Superior temporal gyrus (tissue), 1 donor: ENCODE data around the gene TMPRSS4.

Experiments used
- DNase-seq: peaks from one replicate; pipeline ENCODE4 v3.0.0-alpha.2; 2016; ENCODE audit errors: extremely low spot score

The TMPRSS4 gene

GRCh38 chr11:118076754-118077281 lies at the start of gene TMPRSS4:
TSS of gene TMPRSS4 (plus strand) at chr11:118077078. CDS start at chr11:118077303, 225 bp downstream.
- no peak for DNase-seq

- no peak for DNase-seq
Measured at GRCh38 chr11:118027694-118028093, 49.2 kb upstream of the TMPRSS4 start.

- no peak for DNase-seq
Measured at GRCh38 chr11:118028626-118029025, 48.3 kb upstream of the TMPRSS4 start.

- DNase-seq: no peak
Measured at GRCh38 chr11:118033443-118033842, 43.4 kb upstream of the TMPRSS4 start.

DNA sequence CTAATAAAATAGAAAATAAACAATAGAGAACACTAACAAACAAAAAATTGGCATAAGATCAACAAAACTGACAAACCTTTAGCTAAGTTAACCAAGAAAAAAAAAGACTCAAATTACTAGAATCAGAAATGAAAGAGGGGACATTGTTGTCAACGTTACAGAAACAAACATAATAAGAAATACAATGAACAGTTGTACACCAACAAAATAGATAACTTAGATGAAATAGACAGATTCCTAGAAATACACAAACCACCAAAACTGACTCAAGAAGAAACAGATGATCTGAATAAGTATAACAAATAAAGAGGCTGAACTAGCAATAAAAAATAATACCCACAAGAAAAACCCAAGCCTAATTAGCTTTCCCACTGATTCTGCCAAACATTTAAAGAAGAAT lies 34.7 kb upstream of the TMPRSS4 start:
- no peak for DNase-seq

DNA sequence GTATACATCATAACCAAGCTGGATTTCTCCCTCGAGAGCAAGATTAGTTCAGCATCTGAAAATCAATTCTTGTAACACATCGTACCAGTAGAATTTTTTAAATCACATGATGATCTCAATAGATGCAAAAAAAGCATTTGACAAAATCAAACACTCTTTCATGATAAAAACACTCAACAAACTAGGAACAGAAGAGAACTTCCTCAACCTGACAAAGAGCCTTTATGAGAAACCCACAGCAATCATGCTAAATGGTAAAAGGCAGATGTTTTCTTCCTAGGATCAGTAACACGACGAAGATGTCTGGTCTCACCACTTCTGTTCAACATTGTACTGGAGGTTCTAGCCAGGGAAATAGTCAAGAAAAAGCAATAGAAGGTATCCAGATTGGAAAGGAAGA lies 34.1 kb upstream of the TMPRSS4 start:
- no peak for DNase-seq

DNA sequence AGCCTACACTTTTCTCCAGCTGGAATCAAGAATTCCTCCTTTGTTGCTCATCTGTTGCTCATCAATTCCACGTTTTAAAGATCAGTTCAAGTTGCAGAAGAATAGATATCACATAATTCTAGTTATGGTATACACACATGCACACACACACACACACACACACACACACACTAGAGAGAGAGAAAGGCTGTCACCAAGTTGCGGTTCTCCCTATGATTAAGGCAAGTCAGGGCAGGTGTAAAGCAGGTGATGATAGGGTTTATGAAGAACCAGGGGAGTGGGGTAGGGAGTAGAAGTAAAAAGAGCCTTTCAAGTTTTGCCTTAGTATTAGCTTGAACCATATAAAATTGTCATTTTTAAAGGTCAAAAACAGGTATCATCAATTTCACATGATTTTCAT lies 31.7 kb upstream of the TMPRSS4 start:
- no peak for DNase-seq

- DNase-seq: peak; percentile 62
Measured at GRCh38 chr11:118046051-118046963, 30.6 kb upstream of the TMPRSS4 start.

GRCh38 chr11:118046964-118047700 lies 29.7 kb upstream of the TMPRSS4 start:
- no peak for DNase-seq

DNA sequence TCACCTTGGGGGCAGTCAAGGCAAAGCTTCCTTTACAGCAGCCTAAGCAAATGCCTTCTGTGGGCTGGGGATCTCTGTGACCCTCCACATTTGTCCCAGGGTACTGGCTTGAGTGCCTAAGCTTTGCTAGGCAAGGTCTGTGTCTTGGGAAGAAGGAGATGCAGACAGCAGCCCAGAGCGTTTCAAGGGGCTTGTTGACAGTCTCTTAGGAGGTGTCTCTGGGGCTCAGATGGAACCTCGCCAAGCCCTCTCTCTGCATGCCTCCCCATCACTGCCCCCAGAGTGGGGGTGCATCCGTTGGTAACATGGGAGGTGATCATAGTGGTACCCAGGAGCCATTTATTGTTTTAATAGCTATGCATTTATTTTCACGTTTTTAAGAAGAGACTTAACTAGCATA lies 29.1 kb upstream of the TMPRSS4 start:
- no peak for DNase-seq

- DNase-seq: no peak
Measured at GRCh38 chr11:118048472-118049370, 28.2 kb upstream of the TMPRSS4 start.

DNA sequence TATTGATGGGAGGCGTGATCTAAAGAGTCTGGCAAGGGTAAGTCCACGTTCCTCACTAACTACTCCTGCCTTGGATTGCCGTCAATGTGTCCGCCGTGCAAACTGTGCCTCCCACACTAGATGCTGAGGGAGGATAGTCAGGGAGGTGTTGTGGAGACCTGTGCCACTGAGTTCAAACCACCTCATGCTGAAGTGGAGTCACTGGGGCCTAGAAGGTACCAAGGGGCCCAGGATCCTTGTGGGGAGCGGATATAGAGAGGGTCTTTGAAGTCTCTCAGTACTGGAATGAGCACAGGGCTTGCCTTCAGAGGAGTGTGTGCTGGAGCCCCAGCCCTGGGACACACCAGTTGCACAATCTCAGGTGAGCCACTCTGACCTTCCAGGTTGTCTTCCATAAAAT lies 27.1 kb upstream of the TMPRSS4 start:
- DNase-seq: no peak

DNA sequence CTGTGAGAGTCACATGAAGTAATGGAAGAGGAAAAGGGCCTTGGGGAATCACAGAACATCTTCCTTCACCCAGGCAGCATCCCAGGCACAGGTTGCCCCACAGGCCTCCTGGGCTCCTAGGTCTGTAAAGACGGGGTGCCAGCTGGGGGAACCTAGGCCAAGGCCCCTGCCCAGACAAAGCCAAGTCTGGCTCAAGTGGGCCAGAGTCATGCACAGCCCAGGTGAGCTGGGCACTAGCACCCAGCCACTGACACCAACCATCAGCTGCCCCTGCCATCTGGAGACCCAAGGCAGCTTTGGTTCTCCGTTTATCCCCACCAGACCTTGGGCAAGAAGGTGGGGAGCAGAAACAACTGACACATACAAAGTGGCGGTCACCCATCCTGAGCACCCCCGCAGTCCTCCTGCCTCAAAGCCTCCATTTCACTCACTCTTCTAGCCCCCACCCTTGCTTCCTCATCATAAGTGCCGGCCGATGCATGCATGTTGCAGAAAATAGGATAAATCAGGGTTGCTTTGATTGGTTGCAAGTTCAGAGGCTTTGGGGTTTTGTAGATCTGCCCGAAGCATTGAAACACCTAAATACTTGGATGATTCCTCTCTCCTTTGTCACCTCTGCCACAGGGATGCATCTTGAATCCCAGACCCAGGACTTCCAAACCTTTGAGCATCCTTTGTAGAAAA lies 26.5 kb upstream of the TMPRSS4 start:
- DNase-seq: no peak

- no peak for DNase-seq
Measured at GRCh38 chr11:118051136-118051610, 25.7 kb upstream of the TMPRSS4 start.

- DNase-seq: no peak
Measured at GRCh38 chr11:118051611-118052461, 25.0 kb upstream of the TMPRSS4 start.

DNA sequence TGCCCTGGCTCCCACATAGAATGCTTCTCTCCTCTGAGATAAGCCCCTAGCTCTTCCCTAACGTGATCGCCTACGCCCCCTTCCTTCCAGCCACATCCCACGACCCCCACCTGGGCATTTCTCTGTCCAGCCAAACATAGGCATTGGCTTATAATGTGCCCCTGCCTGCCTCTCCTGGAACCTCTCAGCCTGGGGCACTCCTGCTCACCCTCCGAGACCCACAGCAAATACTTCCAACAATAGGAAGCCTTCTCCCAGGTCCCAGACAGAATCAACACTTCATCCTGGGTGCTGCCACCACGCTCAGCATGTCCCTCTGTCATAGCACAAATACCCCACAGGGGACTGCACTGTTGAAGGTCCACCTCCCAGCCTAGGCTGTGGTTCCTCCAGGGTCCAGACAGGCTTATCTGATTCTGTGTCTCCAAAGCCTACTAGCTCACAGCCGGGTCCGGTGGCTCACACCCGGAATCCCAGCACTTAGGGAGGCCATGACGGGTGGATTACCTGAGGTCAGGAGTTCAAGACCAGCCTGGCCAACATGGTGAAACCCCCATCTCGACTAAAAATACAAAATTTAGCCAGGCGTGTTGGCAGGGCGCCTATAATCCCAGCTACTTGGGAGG lies 24.2 kb upstream of the TMPRSS4 start:
- no peak for DNase-seq

DNA sequence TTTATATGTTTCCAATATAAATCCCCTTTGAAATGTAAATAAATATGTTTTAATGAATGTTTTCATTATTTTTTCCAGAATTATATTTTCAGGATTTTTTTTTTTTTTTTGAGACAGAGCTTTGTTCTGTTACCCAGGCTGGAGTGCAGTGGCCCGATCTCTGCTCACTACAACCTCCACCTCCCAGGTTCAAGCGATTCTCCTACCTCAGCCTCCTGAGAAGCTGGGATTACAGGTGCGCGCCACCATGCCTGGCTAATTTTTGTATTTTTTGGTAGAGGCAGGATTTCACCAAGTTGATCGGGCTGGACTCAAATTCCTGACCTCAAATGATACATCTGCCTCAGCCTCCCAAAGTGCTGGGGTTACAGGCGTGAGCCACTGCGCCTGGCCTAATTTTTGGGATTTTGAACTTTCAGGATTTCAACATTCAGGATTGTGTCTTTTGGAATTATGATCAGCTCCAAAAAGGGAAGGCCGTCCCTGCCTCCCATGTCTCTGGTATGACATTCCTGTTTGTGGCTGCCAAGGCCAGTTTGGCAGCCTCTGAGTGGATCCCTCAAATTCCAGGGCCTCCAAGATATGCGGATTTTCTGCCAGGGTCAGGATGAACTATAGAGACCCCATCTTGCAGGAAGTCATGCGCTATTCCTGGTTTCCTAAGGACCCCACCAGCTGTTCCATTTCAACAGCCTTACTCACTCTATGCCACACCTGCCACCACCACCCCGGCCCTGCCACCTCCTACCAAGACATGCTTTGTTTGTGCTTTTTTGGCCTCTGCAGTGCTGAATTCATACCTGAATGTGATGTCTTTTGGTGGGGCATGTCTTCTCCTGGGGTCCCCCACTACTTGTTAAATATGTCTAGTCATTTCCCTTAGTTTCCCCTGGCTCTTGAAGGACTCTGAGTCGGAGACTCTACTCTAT lies 21.9 kb upstream of the TMPRSS4 start:
- DNase-seq: no peak

- no peak for DNase-seq
Measured at GRCh38 chr11:118055966-118056365, 20.9 kb upstream of the TMPRSS4 start.
